Mammary epithelial cell (primary cell): ENCODE data around the gene BCCIP.

ENCODE experiments used
- EZH2 ChIP-seq: IDR thresholded peaks from 2 replicates; pipeline ENCODE4 v1.6.1; 2012; ENCODE audit warnings: low read length, inconsistent platforms, borderline replicate concordance
- TF ChIP-seq, protein P1 (sequence below), 2 donors: IDR thresholded peaks in 1 of 2; conservative IDR thresholded peaks in 1 of 2; 2 replicates each; pipeline ENCODE4 v1.5.1; 2011 to 2012; ENCODE audit warnings: inconsistent platforms in 2 of 2, low read length in 2 of 2, mild to moderate bottlenecking in 2 of 2, control low read depth in 1 of 2, low read depth in 1 of 2; ENCODE audit not compliant: insufficient read depth in 1 of 2; ENCODE audit errors: extremely low read depth in 1 of 2

GRCh38 chr10:125823663-125824251 lies 411 bp downstream of the BCCIP start:
- TF ChIP-seq, protein P1, sequence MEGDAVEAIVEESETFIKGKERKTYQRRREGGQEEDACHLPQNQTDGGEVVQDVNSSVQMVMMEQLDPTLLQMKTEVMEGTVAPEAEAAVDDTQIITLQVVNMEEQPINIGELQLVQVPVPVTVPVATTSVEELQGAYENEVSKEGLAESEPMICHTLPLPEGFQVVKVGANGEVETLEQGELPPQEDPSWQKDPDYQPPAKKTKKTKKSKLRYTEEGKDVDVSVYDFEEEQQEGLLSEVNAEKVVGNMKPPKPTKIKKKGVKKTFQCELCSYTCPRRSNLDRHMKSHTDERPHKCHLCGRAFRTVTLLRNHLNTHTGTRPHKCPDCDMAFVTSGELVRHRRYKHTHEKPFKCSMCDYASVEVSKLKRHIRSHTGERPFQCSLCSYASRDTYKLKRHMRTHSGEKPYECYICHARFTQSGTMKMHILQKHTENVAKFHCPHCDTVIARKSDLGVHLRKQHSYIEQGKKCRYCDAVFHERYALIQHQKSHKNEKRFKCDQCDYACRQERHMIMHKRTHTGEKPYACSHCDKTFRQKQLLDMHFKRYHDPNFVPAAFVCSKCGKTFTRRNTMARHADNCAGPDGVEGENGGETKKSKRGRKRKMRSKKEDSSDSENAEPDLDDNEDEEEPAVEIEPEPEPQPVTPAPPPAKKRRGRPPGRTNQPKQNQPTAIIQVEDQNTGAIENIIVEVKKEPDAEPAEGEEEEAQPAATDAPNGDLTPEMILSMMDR (conservative IDR thresholded peaks at IDR 0.05 in 1 of 2, IDR thresholded peaks at IDR 0.05 in 1 of 2; ENCODE audit: extremely low read depth in 1 of 2, insufficient read depth in 1 of 2, low read depth in 1 of 2, low read length in 2 of 2): no peak
- TF ChIP-seq EZH2: no peak
